IMR-90 (cell line): ENCODE measurements around the gene GRIN1. TPM values are rescaled to one million over a fixed set of nuclear protein-coding genes. Genes with fewer than 3 reads are reported as not detected.

Experiments
- ATAC-seq: fragments of 200-7000 bp; cut with Tn5 transposase; 2 replicates; pipeline ENCODE4 v1.9.1; 2020; ENCODE audit warnings: low read depth, mild to moderate bottlenecking, moderate library complexity
- BruUV-seq: library from RNA; stranded (reverse); fragments of 400-500 nt; replicated peaks from 2 replicates; lab custom pipeline; 2021; lab: Mats Ljungman, UMichigan
- CTCF ChIA-PET: fragments of 300-600 bp; formaldehyde crosslinking; extraction: SDS; loops from one replicate; lab custom pipeline; 2021; ENCODE audit warnings: antibody characterized with exemption; lab: Yijun Ruan, JAX
- POLR2A ChIA-PET: fragments of 300-600 bp; sonication (Branson Sonifier 250); formaldehyde crosslinking; loops from one replicate; lab custom pipeline; 2022; ENCODE audit warnings: antibody characterized with exemption; ENCODE audit not compliant: unreplicated experiment; lab: Charles Lee
- DNase-seq: peaks from one replicate; pipeline ENCODE4 v3.0.0; 2013
- H2AFZ ChIP-seq: replicated peaks from 2 replicates; pipeline ENCODE3; 2013; ENCODE audit warnings: low read length, mild to moderate bottlenecking; ENCODE audit not compliant: poor library complexity
- H2AK5ac ChIP-seq: 2 replicates; pipeline ENCODE4 v1.6.1; 2013; ENCODE audit warnings: low read depth, low read length, inconsistent platforms
- H2AK9ac ChIP-seq: replicated peaks from 2 replicates; pipeline ENCODE3; 2013; ENCODE audit warnings: mild to moderate bottlenecking, low read depth, low read length, moderate library complexity; ENCODE audit not compliant: poor library complexity
- H2BK120ac ChIP-seq: 2 replicates; pipeline ENCODE4 v1.6.1; 2013; ENCODE audit warnings: low read depth, low read length, inconsistent platforms
- H2BK15ac ChIP-seq: 3 replicates; pipeline ENCODE4 v1.6.1; 2013; ENCODE audit warnings: low read depth, low read length, inconsistent platforms
- H2BK20ac ChIP-seq: 2 replicates; pipeline ENCODE4 v1.6.1; 2013; ENCODE audit warnings: low read depth, mild to moderate bottlenecking, inconsistent platforms, low read length, moderate library complexity
- H2BK5ac ChIP-seq: 2 replicates; pipeline ENCODE4 v1.6.1; 2013; ENCODE audit warnings: mild to moderate bottlenecking, low read depth, low read length, inconsistent platforms; ENCODE audit not compliant: poor library complexity, severe bottlenecking
- H3K14ac ChIP-seq: replicated peaks from 2 replicates; pipeline ENCODE4 v1.6.1; 2013; ENCODE audit warnings: low read depth, low read length, inconsistent platforms
- H3K18ac ChIP-seq: 2 replicates; pipeline ENCODE4 v1.6.1; 2013; ENCODE audit warnings: low read depth, low read length, control low read depth
- H3K23ac ChIP-seq: 2 replicates; pipeline ENCODE4 v1.6.1; 2013; ENCODE audit warnings: low read depth, low read length, inconsistent platforms
- H3K27ac ChIP-seq: 2 replicates; pipeline ENCODE4 v1.5.1; 2013; ENCODE audit warnings: mild to moderate bottlenecking, control low read depth, low read length; ENCODE audit not compliant: insufficient read depth
- H3K27me3 ChIP-seq: 2 replicates; pipeline ENCODE4 v1.6.1; 2013; ENCODE audit warnings: low read length; ENCODE audit not compliant: control insufficient read depth, insufficient read depth
- H3K36me3 ChIP-seq: 2 replicates; pipeline ENCODE4 v1.6.1; 2013; ENCODE audit warnings: low read length, mixed read lengths; ENCODE audit not compliant: control insufficient read depth, insufficient read depth
- H3K4ac ChIP-seq: 2 replicates; pipeline ENCODE4 v1.6.1; 2013; ENCODE audit warnings: low read depth, low read length, inconsistent platforms
- H3K4me1 ChIP-seq: 2 replicates; pipeline ENCODE4 v1.6.1; 2013; ENCODE audit warnings: low read length, mixed read lengths; ENCODE audit not compliant: control insufficient read depth, insufficient read depth
- H3K4me2 ChIP-seq: 2 replicates; pipeline ENCODE4 v1.6.1; 2013; ENCODE audit warnings: low read depth, mild to moderate bottlenecking, control low read depth, low read length, moderate library complexity
- H3K4me3 ChIP-seq: 2 replicates; pipeline ENCODE4 v1.5.1; 2013; ENCODE audit warnings: low read depth, mild to moderate bottlenecking, control low read depth, low read length, moderate library complexity; ENCODE audit not compliant: insufficient read depth
- H3K56ac ChIP-seq: 2 replicates; pipeline ENCODE4 v1.6.1; 2013; ENCODE audit warnings: low read length, inconsistent platforms; ENCODE audit not compliant: insufficient read depth; ENCODE audit errors: extremely low read depth
- H3K79me1 ChIP-seq, 2 experiments: 2 replicates each; pipeline ENCODE4 v1.6.1; 2013; ENCODE audit warnings: low read length in 2 of 2, inconsistent platforms in 1 of 2, low read depth in 1 of 2
- H3K9ac ChIP-seq: 2 replicates; pipeline ENCODE4 v1.6.1; 2013; ENCODE audit warnings: low read depth, low read length, control low read depth
- H3K9me1 ChIP-seq: 2 replicates; pipeline ENCODE4 v1.6.1; 2013; ENCODE audit warnings: low read length, inconsistent platforms; ENCODE audit not compliant: insufficient read depth
- H3K9me3 ChIP-seq: 2 replicates; pipeline ENCODE4 v1.6.1; 2013; ENCODE audit warnings: low read length; ENCODE audit not compliant: control insufficient read depth, insufficient read depth
- H4K20me1 ChIP-seq: 2 replicates; pipeline ENCODE4 v1.6.1; 2013; ENCODE audit warnings: low read length, inconsistent platforms; ENCODE audit not compliant: insufficient read depth
- H4K5ac ChIP-seq: 2 replicates; pipeline ENCODE4 v1.6.1; 2013; ENCODE audit warnings: mild to moderate bottlenecking, low read depth, low read length, control low read depth
- H4K8ac ChIP-seq, 2 experiments: 2 replicates each; pipeline ENCODE4 v1.6.1; 2013; ENCODE audit warnings: low read depth in 2 of 2, low read length in 2 of 2, control low read depth in 1 of 2, inconsistent platforms in 1 of 2
- H4K91ac ChIP-seq: 2 replicates; pipeline ENCODE4 v1.6.1; 2013; ENCODE audit warnings: low read depth, low read length, inconsistent platforms; ENCODE audit not compliant: insufficient read depth
- BHLHE40 ChIP-seq: fragments of 150-350 bp; IDR thresholded peaks from 2 replicates; pipeline ENCODE4 v1.6.1; 2016; ENCODE audit warnings: mild to moderate bottlenecking, low read depth, low read length
- CEBPB ChIP-seq: IDR thresholded peaks from 2 replicates; pipeline ENCODE4 v1.6.1; 2012; ENCODE audit warnings: low read depth, low read length, improper control_type of control experiment
- CTCF ChIP-seq: conservative IDR thresholded peaks from 2 replicates; pipeline ENCODE4 v1.5.1; 2012; ENCODE audit warnings: mild to moderate bottlenecking, low read depth, low read length, improper control_type of control experiment
- ELK1 ChIP-seq: fragments of 150-350 bp; IDR thresholded peaks from 2 replicates; pipeline ENCODE4 v1.6.1; 2016; ENCODE audit warnings: low read depth, mild to moderate bottlenecking, low read length, moderate library complexity, borderline replicate concordance
- FOS ChIP-seq: fragments of 150-350 bp; IDR thresholded peaks from 2 replicates; pipeline ENCODE4 v1.6.1; 2016; ENCODE audit warnings: low read depth, low read length
- MAFK ChIP-seq: IDR thresholded peaks from 2 replicates; pipeline ENCODE4 v1.6.1; 2012; ENCODE audit warnings: low read depth, low read length, improper control_type of control experiment
- MAZ ChIP-seq: IDR thresholded peaks from 2 replicates; pipeline ENCODE4 v1.6.1; 2012; ENCODE audit warnings: low read depth, mild to moderate bottlenecking, low read length, improper control_type of control experiment, moderate library complexity, borderline replicate concordance
- MXI1 ChIP-seq: IDR thresholded peaks from 2 replicates; pipeline ENCODE4 v1.6.1; 2012; ENCODE audit warnings: low read depth, mild to moderate bottlenecking, low read length, moderate library complexity, borderline replicate concordance
- NFE2L2 ChIP-seq: fragments of 150-350 bp; IDR thresholded peaks from 2 replicates; pipeline ENCODE4 v1.6.1; 2016; ENCODE audit warnings: low read depth, mild to moderate bottlenecking, low read length
- POLR2A ChIP-seq: IDR thresholded peaks from 2 replicates; pipeline ENCODE4 v1.6.1; 2012; ENCODE audit warnings: mild to moderate bottlenecking, low read depth, low read length
- RAD21 ChIP-seq: IDR thresholded peaks from 2 replicates; pipeline ENCODE4 v1.6.1; 2012; ENCODE audit warnings: low read length, improper control_type of control experiment
- RCOR1 ChIP-seq: IDR thresholded peaks from 2 replicates; pipeline ENCODE4 v1.6.1; 2012; ENCODE audit warnings: mild to moderate bottlenecking, low read length, improper control_type of control experiment; ENCODE audit not compliant: insufficient replicate concordance
- RFX5 ChIP-seq: IDR thresholded peaks from 2 replicates; pipeline ENCODE4 v1.8.0; 2012; ENCODE audit warnings: low read depth, mild to moderate bottlenecking, low read length, moderate library complexity
- SMC3 ChIP-seq: fragments of 150-350 bp; IDR thresholded peaks from 2 replicates; pipeline ENCODE4 v1.6.1; 2016; ENCODE audit warnings: low read depth, mild to moderate bottlenecking, antibody characterized with exemption, low read length, moderate library complexity
- USF2 ChIP-seq: fragments of 150-350 bp; IDR thresholded peaks from 2 replicates; pipeline ENCODE4 v1.6.1; 2017; ENCODE audit warnings: mild to moderate bottlenecking, antibody characterized with exemption, low read length, low read depth
- WGBS, 2 experiments: methylation state at CpG; one replicate each; pipeline versions ENCODE4 v1.1.5 to v1.1.7; 2013; ENCODE audit warnings: missing lambda C conversion rate in 2 of 2; ENCODE audit not compliant: insufficient read length in 1 of 2; ENCODE audit errors: extremely low coverage in 2 of 2; 5-methylcytosine and 5-hydroxymethylcytosine counted together
- dilution Hi-C: fragments of 300-500 bp; cut with HindIII; formaldehyde crosslinking; loops from one replicate; pipeline ENCODE4 v1.14.3; 2018; ENCODE audit warnings: low sequenced_read_pairs; ENCODE audit not compliant: unreplicated experiment
- in situ Hi-C: fragments of 300-500 bp; cut with MboI; formaldehyde crosslinking; loops from 3 replicates; pipeline ENCODE4 v1.14.3; 2019; ENCODE audit warnings: low sequenced_read_pairs, inconsistent platforms, mixed read lengths
- intact Hi-C: fragments of 100-400 bp; cut with micrococcal nuclease; formaldehyde crosslinking; loops from 2 replicates; pipeline ENCODE4 v1.10.0; 2022
- polyA plus RNA-seq, 3 experiments: library from polyadenylated mRNA; depleted of rRNA; stranded (reverse); fragments of >200 nt; gene quantifications; 2 replicates each; pipeline ENCODE4 v1.2.3, GENCODE V29; 2012; ENCODE audit warnings: low replicate concordance in 1 of 3
- total RNA-seq: library from RNA; depleted of rRNA; stranded (reverse); fragments of >200 nt; gene quantifications from 2 replicates; pipeline ENCODE4 v1.2.3, GENCODE V29; 2012

Gene GRIN1
- total and polyA plus RNA-seq, 2 of the 4 experiments (the other 2 are of a cell fraction): 0.09 TPM; not detected in 1

GRCh38 chr9:137105814-137106661 is 32.9 kb upstream of the GRIN1 start:
- H3K36me3 ChIP-seq: peaks cover 85% of the 10 kb centered on the region
- no peak overlapping the region for H3K4me3 ChIP-seq
- H3K14ac ChIP-seq: no peak overlapping the region
- no peak overlapping the region for H3K9ac ChIP-seq
- intact Hi-C loops: no loop called here
- no peak overlapping the region for H3K27ac ChIP-seq
- no peak overlapping the region for H3K18ac ChIP-seq
- H3K27me3 ChIP-seq: no peaks in the 10 kb centered on the region
- no peaks in the 10 kb centered on the region for H3K4me1 ChIP-seq
- H3K4ac ChIP-seq: no peak overlapping the region
- H4K8ac ChIP-seq: no peak overlapping the region
- H3K9me3 ChIP-seq: no peaks in the 10 kb centered on the region; the same call in 1 of the 2 replicates
- dilution Hi-C loops: no loop called here
- no peak overlapping the region for H2AK9ac ChIP-seq
- no peak overlapping the region for H2BK5ac ChIP-seq
- ATAC-seq (no peak), DNase-seq (no peak)
- peaks cover 5% of the 10 kb centered on the region for H4K20me1 ChIP-seq
- H2AFZ ChIP-seq: no peak overlapping the region
- no peak overlapping the region for H4K5ac ChIP-seq
- H3K9me1 ChIP-seq: no peaks in the 10 kb centered on the region; the same call in 1 of the 2 replicates
- no peak overlapping the region for H3K56ac ChIP-seq
- H2BK15ac ChIP-seq: no peak overlapping the region
- no TSS peak for BruUV-seq
- H2BK20ac ChIP-seq: no peak overlapping the region
- no peak overlapping the region for H4K91ac ChIP-seq
- H3K23ac ChIP-seq: no peak overlapping the region
- no peak overlapping the region for H2BK120ac ChIP-seq
- ChIA-PET POLR2A (no interaction called here), CTCF (no interaction called here)
- H3K4me2 ChIP-seq: no peak overlapping the region
- WGBS, 2 experiments: 97% methylated on average over 11 of the region's 31 CpGs; no CpG with 5 or more reads in 1 of the 2 experiments
- H2AK5ac ChIP-seq: no peak overlapping the region
- H3K79me1 ChIP-seq: peaks cover 0 to 20% of the 10 kb centered on the region in 2 experiments; a peak in 2 of 4 replicates
- in situ Hi-C loops: no loop called here
- TF ChIP-seq CTCF: no peak
- TF ChIP-seq POLR2A: no peak
- TF ChIP-seq NFE2L2: no peak
- no peak for TF ChIP-seq MXI1
- TF ChIP-seq USF2: no peak
- no peak for TF ChIP-seq MAZ
- TF ChIP-seq BHLHE40: no peak
- TF ChIP-seq FOS: no peak
- TF ChIP-seq MAFK: no peak
- TF ChIP-seq RCOR1: no peak
- TF ChIP-seq RFX5: no peak
- TF ChIP-seq SMC3: no peak
- no peak for TF ChIP-seq ELK1
- no peak for TF ChIP-seq RAD21
- TF ChIP-seq CEBPB: no peak
